OCI-LY7 (cell line): Measurements from ENCODE around the gene CLEC4E.

Experiments
- CTCF ChIP-seq: fragments of 200-600 bp; sonication (generic); conservative IDR thresholded peaks from 2 replicates; pipeline ENCODE4 v1.5.1; 2014; ENCODE audit warnings: mild to moderate bottlenecking, antibody characterized with exemption, low read length, moderate library complexity, mixed read lengths
- EZH2phosphoT487 ChIP-seq: fragments of 200-600 bp; sonication (generic); IDR thresholded peaks from 2 replicates; pipeline ENCODE4 v1.6.1; 2018; ENCODE audit warnings: low read depth, borderline replicate concordance, mild to moderate bottlenecking, mixed run types, antibody characterized with exemption, low read length, moderate library complexity, mixed read lengths

- no peak for TF ChIP-seq CTCF
- no peak for TF ChIP-seq EZH2phosphoT487
These were observed 31.5 kb downstream of the CLEC4E start for GRCh38 chr12:8508910-8509841.
